ELR (cell line): ENCODE data around the gene COL17A1.

Experiments used
- DNase-seq: peaks from one replicate; pipeline ENCODE4 v3.0.0-alpha.2; 2015; ENCODE audit warnings: low read depth

COL17A1 gene

DNA sequence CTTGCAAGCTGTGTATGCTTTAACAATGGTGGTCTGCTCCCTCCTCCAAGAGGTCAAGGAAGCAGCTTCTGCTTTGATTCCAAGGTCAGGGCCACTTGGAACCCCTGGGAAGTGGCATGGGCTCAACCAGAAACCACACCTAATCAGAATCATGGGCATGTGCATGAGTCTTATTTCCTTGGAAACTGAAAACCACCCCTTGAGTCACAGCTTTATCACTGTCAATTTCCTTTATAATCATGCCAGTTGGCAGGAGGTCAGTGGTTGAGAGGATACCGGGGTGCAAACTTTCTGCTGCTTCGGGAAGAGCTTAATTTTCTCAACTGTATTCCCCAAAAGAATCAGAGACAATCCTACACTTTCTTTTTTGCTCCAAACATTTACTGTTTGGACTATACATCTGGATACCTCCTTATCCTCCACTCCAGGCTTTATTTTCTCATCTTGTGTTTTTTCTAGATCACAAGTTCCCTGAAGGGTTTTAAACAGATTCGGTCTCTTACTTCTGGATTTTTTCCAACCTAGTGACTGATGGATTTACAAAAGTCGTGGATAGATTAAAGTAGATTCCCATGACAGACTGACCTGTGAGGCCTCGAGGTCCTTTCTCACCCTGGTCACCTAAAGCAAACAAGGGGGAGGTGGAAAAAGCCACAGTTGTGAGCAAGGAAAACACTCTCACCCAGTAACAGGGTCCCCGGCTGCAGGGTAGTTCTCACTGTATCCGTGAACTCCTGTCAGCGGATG is 36.0 kb downstream of the COL17A1 start:
- DNase-seq = peak; percentile 88

DNA sequence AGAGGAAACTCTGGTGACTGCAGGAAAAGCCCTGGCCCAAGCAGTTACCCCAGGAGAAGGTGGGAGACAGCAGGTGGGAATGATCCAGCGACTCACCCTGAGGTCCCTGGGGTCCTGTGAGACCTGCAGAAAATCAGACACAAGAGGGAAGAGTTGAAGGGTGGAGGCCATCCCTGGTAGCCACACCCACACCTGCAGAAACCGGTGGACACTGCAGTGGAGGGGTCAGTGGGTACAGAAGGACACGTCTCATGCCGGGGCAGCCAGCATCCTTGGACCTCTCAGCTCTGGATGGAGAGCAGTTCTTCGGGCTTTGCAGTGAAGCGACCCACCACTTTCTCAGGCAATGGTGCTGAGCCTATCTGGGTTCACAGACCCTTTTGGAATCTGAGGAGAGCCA is 39.0 kb downstream of the COL17A1 start:
- no peak for DNase-seq

DNA sequence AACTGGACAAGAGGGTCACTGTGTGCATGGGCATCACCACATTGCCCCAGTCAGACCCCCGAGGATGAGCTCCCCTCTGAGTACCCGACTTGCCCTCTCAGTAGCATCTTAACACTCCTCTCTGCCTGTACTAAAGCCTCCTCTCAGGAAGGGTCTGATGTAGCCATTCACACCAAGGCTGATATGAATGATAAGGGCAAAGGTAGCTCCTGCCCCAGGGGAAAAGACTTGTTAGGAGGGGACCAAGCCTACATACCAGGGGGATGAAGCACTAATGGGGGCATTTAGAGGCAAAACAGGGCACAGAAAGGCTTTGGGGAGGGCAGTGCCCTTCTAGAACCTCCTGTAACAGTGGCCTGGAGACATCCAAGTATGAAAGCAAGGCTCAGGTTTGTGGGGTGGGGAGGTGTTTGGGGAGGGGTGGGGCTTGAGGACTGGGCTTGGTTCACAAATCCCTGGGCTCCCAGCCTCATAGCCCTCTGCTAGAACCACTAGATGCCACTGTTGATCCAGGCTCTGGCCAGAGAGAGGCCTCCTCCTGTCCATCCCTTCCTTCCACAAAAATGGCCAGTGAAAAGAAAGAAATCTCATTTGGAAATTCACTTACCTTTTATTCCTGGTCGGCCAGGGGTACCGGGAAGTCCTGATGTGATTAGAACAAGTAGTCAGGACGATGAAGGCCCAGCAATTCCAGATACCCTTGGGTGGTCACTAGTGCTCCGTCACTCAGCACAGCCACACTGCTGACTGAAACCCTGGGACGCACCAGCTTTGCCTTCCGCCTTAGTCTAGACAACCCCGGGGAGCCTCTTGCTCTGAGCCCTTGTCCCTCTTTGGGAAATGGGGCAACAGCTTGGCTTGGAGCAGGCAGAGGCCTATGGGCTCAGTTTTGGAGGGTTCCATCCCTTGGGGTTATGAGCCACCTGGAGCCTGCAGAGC is 40.3 kb downstream of the COL17A1 start:
- peak; percentile 85 for DNase-seq

DNA sequence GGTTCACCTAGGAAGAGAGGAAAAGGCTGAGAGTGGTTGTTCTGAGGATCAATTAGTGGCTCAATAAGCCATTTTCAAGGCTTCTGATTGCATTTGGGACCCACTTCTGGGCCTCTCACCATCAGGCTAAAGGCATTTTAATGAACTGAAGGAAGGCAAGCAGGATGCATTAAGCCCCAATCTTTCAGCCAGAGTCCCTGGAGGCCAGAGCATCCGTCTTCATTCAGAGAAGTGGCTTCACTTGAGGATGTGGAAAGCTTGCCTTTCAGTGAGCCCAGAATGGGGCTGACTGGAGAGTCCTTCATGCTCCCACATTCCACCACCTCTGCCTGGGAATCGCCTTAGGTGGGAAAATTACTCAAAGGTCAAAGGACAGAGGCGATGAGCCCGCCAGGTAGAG is 41.8 kb downstream of the COL17A1 start:
- DNase-seq = no peak

DNA sequence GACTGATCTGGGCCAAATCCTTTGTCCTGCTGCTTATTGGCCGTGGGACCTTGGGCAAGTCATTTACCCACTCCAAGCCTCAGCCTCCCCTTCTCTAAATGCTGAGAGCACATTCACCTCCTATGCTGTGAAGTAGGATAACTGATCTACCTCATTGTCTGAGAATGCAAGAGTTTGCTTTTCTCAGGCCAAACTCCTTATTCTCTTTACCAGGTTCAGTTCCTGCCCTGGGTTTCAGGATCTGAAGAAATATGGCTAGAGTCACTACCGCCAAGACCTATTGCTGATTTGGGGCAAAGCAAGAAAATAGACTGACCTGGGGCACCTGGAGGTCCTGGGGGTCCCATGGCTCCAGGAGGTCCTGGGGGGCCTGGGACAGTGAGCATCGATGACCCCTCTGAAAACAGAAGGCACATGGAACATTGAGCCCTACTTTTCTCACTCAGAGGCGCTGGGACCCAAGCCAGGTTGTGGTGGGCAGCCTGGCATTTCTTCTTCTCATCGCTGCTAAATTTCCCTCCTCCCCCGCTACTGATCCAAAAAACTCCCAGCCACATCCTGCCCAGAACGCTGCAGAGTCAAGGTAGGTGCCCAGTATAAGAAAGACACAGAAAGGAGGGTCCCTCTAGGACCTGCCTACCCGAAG is 42.4 kb downstream of the COL17A1 start:
- DNase-seq = no peak

DNA sequence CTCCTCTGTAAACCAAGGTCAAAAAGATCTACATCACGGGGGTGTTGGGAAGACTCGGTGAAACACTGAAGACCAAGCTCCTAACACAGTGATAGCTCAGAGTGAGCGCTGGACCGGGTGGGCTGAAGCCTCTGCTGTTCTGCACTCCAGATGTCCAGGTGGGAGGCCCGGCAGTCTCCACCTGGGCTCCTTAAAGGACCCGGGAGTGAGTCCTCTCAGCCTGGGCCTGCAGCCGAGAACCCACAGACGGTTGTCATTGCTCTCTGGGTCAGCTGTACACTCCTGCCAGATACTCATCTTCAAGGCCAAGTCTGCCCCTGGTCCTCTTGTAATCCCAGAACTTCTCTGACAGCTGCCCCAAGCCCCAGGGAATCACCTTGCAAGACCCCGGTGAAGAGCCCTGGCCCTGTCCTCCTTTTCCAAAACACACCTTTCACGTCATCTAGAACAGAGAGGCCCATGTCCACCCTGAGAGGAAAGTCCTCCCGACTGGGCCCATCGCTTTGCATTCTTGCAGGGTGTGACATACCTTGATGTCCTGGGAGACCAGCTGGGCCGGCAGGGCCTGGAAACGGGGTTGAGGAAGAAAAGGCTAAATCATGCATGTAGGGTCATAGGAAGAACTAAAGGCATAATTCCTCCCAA is 43.7 kb downstream of the COL17A1 start:
- no peak for DNase-seq

DNA sequence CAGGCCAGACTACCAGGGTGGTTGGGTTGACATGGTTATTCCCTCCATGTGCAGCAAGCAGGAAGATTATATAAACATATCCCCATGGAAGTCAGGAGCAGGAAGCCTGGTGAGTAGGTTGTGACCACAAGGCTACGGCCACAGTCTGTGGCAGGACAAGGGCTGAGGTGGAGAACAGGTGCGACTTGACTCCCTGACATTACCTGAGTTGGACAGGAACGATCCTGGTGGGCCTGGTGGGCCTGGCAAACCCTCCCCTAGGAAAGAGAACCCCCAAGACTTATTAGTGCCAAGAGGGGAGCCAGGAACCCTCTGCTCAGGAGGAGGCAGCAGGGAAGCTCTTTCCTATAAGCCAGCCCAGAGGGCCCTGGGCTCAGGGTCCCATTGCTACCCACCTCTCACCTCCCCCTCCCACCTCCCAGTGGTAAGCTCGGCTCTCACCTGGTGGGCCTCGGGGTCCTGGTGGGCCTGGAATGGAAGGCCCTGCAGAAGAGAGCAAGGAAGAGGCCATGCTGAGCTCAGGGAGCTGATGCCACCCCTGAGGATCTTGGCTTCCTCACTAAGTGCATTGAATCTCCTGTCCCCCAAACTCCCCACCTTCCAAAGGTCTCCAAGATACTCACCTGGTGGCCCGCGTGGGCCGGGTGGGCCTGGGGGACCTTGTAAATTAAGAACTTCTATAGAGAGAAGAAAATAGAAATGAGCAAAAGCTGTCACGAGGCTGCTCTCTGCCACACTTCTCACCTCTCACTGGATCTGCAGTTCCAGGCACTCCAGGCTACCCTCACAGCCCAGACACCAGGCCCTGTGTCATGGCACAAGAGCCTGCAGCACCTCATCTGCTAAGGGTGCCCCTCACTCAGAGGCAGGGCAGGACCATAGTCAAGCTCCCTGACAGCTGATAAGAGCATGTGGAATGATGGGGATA is 44.6 kb downstream of the COL17A1 start:
- no peak for DNase-seq

DNA sequence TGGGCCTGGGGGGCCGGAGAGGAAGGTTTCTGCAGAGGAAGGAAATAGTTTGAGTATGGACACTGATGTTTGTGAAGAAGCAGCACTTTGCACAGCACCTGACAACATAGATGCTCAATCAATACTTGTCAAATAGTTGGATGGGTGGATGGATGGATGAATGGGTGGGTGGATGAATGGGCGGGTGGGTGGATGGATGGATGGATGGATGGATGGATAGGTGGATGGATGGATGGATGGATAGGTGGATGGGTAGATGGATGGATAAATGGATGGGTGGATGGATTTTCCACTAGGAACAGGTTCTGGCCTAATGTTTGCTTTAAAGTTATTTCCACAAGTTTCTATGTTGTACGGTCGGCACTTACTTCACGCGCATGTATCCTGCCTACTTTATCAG is 45.3 kb downstream of the COL17A1 start:
- no peak for DNase-seq

DNA sequence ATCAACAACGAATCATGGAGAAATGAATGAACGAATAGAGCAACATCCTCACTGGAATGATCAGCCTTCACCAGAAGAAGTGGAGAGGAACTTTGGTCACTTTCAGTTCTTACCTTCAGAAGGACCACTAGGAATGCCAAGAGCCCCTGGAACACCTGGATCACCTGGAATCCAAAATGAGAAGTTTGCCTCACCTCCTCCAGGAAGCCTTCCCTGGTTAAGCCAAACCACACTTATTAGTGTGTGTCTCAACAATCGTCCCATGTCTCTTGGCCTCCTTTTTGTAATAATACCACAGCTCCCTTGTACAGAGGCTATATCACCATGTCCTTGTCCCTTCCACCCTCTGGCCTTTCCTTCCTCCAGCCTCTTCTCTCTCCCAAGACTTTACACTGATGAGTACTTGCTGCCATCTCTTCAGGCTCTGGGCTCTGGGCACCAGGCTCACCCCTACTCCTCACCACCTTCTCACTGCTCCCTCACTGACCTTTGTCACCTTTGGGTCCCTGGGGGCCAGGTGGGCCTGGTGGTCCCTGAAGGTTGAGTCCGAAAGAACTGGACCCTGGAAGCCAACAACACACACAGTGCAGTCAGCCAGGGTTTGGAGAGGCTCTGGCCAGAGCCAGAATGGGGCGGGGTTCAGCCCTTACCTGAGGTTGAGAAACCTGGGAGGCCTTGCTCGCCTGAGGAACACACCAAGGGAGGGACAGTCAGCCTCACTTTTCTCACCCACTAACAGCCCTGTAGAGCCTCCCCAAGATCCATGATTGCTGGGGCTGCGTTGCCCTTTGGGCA is 46.5 kb downstream of the COL17A1 start:
- no peak for DNase-seq

DNA sequence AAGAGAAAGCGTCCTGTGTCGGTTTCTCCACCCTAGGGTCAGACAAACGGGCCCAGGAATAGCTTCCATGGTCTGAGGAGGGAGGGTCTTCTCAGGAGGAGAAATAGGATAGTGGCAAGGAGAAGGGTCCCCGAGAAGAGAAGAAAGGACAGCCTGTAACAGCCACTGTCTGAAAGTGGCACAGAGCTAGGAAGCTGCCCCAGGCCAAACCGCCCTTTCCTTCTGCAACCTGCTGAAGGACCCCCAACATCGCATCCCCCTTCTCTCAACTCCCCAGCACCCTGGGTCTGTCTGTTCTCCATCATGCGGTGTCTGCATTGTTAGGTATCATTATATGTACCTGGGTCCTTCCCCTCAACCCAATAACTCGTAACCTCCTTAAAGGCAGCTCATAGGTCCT is 47.1 kb downstream of the COL17A1 start:
- no peak for DNase-seq

DNA sequence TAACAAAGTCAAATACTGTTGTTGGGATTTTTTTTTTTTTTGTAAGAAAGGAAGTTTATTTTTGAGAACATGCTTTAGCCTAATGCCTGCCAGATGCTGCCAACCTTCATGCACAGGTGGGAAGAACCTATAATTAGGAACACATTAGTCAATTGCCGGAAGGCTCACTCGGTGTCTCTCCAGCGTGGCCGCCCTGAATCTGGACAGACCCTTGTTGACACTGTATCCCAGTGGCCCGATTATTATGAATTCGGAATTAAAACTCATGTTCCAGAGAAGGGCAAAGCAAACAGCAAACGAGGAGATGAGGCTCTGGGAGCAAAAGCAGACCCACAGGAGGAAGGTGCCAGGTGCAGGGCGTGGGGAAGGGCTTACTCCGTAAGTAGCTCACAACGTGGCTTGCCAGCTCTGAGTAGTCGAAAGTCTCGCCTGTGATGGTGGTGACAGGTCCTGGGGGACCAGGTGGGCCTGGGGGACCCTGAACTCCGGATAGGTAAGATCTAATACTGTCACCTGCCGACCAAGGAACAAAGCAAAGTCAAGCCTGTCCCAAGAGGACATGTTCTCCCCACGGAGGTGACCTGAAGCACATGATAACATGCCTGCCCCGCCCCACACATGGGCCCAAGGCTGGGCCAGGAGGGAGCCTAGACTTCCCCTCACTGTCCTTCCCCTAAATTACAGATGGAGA is 48.3 kb downstream of the COL17A1 start:
- no peak for DNase-seq

DNA sequence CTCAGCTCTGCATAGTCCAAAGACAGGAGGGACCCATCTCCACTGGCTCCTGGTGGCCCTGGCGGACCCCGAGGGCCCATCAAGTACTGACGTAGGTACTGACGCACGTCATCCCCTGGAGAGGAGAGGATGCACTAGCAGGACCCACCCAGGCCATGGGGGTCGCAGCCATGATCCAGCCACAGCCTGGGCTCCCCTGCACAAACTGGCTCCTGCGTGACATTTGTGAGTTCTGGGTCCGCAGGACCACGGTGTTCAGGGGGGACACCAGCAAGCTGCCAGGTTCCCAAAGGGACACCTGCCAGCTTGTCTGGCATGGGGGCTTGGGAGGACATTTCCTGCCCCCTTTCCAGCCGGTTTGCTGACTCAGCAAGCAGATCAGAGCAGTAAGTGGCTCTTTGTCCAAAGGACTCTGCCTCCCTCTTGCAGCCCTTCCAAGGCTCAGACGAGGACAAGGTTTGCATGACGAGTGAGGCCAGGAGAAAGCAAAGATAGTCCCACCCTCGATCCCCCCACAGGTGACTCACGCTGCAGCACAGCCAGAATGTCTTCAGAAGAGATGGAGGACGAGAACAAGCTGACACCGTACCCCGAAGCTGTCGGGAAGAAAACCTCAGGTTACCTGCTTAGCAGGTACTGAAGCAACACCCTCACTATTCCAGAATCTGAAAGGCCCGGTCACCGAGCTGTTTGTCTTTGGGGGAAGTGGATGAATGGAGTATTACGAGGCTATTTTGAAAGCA is 49.0 kb downstream of the COL17A1 start:
- no peak for DNase-seq

DNA sequence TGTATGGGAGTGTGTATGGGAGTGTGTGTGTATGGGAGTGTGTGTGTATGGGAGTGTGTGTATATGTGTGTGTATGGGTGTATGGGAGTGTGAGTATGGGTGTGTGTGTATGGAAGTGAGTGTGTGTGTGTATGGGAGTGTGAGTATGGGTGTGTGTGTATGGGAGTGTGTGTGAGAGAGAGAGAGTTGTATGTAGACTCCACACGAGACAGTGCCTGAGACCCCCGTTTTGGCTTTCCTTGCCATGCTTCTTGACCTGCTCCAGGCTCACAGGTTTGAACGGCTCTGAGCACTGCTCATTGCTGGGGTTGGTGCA is 49.7 kb downstream of the COL17A1 start:
- no peak for DNase-seq

DNA sequence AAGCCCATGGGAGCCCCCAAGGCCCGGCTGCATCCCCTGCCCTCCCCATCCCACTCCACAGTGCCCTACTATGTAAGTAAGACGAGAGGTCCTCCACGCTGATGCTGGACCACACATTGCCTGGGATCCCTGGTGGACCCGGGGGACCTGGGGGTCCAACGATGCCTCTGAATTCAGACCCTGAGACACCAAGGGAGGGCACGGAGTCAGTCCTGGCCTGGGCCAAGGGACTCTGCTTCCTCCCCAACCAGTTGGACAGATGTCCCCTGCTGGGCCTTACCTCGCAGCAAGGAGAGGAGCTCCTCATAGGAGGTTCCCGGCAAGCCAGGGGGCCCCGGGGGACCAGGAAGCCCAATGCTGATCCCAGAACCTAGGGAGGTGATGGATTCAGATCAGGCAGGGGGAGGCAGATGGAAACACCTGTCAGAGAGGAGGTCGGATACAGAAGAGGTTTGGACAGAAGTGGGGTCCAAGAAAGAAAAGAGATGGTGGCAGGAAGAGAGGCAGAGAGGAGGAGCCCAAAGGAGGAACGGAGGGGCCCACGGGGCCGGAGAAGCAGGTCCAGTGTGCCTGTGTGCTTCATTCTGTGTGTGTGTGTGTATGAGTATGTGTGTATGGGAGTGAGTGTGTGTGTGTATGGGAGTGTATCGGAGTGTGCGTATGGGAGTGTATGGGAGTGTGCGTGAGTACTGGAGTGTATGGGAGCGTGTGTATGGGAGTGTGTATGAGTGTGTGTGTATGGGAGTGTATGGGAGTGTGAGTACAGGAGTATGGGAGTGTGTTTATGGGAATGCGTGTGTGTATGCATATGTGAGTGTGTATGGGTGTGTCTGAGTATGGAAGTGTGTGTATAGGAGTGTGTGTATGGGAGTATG is 50.2 kb downstream of the COL17A1 start:
- no peak for DNase-seq

DNA sequence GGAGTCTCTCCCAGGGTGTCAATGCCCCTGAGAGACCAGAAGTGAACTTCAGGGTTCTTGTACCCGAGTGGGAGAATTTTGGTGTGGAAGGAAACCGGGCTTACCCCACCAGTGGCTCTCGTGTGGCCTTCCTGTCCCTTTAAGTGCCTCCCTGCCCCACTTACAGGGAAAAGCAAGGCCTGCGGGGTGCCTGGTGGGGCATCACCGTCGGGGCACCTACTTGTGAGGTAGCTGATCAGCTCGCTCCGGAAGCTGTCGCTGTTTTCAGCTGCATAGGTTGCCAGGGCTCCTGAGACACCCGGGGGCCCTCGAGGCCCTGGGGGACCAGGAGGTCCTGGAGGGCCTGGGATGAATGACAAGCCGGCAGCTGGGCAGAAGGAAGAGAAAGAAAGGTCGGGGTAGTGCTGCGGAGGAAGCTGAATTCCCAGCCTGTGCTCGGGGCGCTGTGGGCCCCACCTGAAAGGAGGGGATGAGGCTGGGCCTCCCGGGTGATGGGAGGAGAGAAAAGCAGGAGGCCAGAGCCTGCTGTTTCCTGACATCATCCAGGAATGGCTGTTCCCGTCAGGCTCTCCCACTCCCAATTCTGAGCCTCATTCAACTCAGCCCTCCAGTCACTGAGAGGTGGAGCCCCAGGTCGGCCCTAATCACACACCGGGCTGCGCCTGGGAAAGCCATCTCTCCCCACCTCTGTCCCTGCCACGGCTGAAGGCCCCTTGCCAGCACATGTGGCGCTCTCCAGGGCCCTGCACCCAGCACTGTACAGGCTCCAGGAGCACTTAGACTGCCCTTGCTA is 51.1 kb downstream of the COL17A1 start:
- no peak for DNase-seq

DNA sequence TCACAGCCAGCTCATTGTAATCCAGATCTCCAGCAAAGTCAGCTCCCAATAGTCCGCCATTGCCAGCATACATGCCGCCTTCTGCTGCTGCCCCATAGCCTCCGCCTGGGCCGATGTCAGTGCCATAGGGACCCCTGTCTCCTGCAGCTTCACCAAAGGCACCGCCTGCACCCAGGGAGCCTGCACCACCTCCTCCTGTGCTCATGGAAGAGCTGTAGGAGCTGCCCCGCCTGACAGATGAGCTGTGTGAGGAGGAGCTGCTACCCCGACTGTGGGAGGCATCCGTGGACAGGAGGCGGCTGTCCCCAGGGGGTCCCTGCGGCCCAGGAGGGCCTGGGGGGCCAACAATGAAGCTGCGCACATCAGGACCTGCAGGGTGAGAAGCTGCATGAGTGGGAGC is 51.7 kb downstream of the COL17A1 start:
- DNase-seq = no peak

DNA sequence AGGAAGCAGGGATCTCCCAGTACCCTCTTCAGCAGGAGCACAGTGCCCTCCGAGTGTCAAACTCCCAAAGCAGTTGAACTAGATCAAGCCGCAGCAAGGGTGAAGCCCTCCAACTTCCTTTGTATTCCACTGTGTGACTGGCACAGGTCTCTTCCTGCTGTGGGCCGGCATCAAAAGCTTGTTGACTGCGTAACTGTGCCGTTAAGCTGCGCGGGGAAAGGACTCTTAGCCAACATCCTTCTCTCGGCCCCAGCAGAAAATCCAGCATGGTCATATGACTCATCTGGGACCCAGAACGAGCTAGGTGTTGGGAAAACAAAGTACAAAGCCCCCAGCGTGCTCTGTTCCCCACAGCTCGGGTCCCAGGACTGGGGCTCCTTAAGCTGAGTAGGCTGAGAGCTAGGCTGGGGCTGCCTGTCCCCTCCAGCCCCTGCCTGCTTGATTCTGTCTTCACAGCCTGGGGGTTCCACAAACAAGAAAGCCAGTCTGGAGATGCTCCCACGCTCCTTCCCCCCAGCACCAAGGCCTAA is 52.2 kb downstream of the COL17A1 start:
- DNase-seq = no peak
